K562 (cell line): ENCODE measurements around the gene CDKN2B-AS1. TPM values are rescaled to one million over a fixed set of nuclear protein-coding genes. Genes with fewer than 3 reads are reported as not detected.
"Not testable (repeated sequence)": the region's sequence is repeated elsewhere in the genome, so short reads cannot be mapped to it uniquely, and the experiment has no call there.

Source experiments
- ATAC-seq: fragments of 200-7000 bp; cut with Tn5 transposase; 3 replicates; pipeline ENCODE4 v1.9.1; 2020; ENCODE audit warnings: moderate library complexity
- BruUV-seq: library from RNA; stranded (reverse); fragments of 400-500 nt; replicated peaks from 2 replicates; lab custom pipeline; 2021; lab: Mats Ljungman, UMichigan
- CTCF ChIA-PET: fragments of 300-600 bp; formaldehyde crosslinking; extraction: SDS; loops from one replicate; lab custom pipeline; 2021; ENCODE audit warnings: low intra/inter-chr PET ratio; lab: Yijun Ruan, JAX
- POLR2A ChIA-PET: fragments of 300-600, 350-650 bp; sonication (Branson Sonifier 250); formaldehyde crosslinking; extraction: SDS; loops from one replicate; lab custom pipeline; 2021; ENCODE audit warnings: antibody characterized with exemption, inconsistent platforms; lab: Yijun Ruan, JAX
- DNase-seq, 4 experiments: peaks; one replicate each; pipeline versions ENCODE4 v3.0.0 to v3.0.0-alpha.2; 2011 to 2018; ENCODE audit warnings: low spot score in 3 of 4, mixed read lengths in 3 of 4; ENCODE audit errors: extremely low read depth in 1 of 4
- FAIRE-seq: peaks from 2 replicates; lab custom pipeline; 2011; peaks lifted over from hg19 to GRCh38; lab: Jason Lieb, UNC
- H2AFZ ChIP-seq: 2 replicates; pipeline ENCODE4 v1.6.0; 2011; ENCODE audit warnings: low read depth, low read length, control low read depth, inconsistent platforms
- H3K27ac ChIP-seq: fragments of 200-600 bp; 3 replicates; pipeline ENCODE4 v1.8.0; 2011; ENCODE audit warnings: low read depth, mild to moderate bottlenecking, control low read depth, inconsistent platforms, low read length, moderate library complexity, mixed read lengths; ENCODE audit errors: extremely low read depth
- H3K27me3 ChIP-seq, 2 experiments: fragments of 300-600 bp in 1 of 2; 2 replicates in 1 of 2; 3 replicates in 1 of 2; pipeline versions ENCODE4 v1.6.0 to v1.8.0; 2011; ENCODE audit warnings: inconsistent platforms in 2 of 2, low read length in 2 of 2, mild to moderate bottlenecking in 1 of 2, mixed read lengths in 1 of 2, moderate library complexity in 1 of 2; ENCODE audit not compliant: control insufficient read depth in 2 of 2, insufficient read depth in 2 of 2
- H3K36me3 ChIP-seq: fragments of 300-600 bp; 3 replicates; pipeline ENCODE4 v1.8.0; 2011; ENCODE audit warnings: mild to moderate bottlenecking, low read length, inconsistent platforms; ENCODE audit not compliant: control insufficient read depth, insufficient read depth
- H3K4me1 ChIP-seq, 2 experiments: fragments of 200-600 bp in 1 of 2; replicated peaks in 1 of 2; 2 replicates in 1 of 2; 3 replicates in 1 of 2; pipeline versions ENCODE4 v1.5.1 to v1.8.0; 2011; ENCODE audit warnings: inconsistent platforms in 2 of 2, low read length in 2 of 2, mild to moderate bottlenecking in 1 of 2, mixed read lengths in 1 of 2, moderate library complexity in 1 of 2; ENCODE audit not compliant: control insufficient read depth in 2 of 2, insufficient read depth in 2 of 2
- H3K4me2 ChIP-seq: 2 replicates; pipeline ENCODE4 v1.6.1; 2011; ENCODE audit warnings: low read length, control low read depth, inconsistent platforms, mixed read lengths; ENCODE audit not compliant: insufficient read depth
- H3K4me3 ChIP-seq: fragments of 200-600 bp; sonication (generic), shearing (Covaris generic); 2 replicates; pipeline ENCODE4 v1.5.1; 2016; ENCODE audit warnings: control low read depth, inconsistent platforms
- H3K79me2 ChIP-seq: fragments of 200-600 bp; 3 replicates; pipeline ENCODE4 v1.8.0; 2011; ENCODE audit warnings: low read length, inconsistent platforms; ENCODE audit not compliant: control insufficient read depth, insufficient read depth
- H3K9ac ChIP-seq, 2 experiments: 2 replicates each; pipeline versions ENCODE4 v1.6.0 to v1.6.1; 2011; ENCODE audit warnings: low read depth in 2 of 2, low read length in 2 of 2, control low read depth in 1 of 2, inconsistent platforms in 1 of 2, mild to moderate bottlenecking in 1 of 2, mixed read lengths in 1 of 2; ENCODE audit not compliant: insufficient read depth in 1 of 2
- H3K9me1 ChIP-seq: one replicate; pipeline ENCODE4 v1.6.0; 2011; ENCODE audit warnings: inconsistent platforms, mild to moderate bottlenecking, low read length, moderate library complexity; ENCODE audit not compliant: control insufficient read depth, insufficient read depth
- H3K9me3 ChIP-seq: replicated peaks from 2 replicates; pipeline ENCODE4 v1.5.1; 2011; ENCODE audit warnings: low read depth, low read length, inconsistent platforms; ENCODE audit not compliant: control insufficient read depth, insufficient read depth
- H4K20me1 ChIP-seq: replicated peaks from 2 replicates; pipeline ENCODE4 v1.6.1; 2011; ENCODE audit warnings: low read length, inconsistent platforms, mixed read lengths; ENCODE audit not compliant: control insufficient read depth, insufficient read depth
- BRF1 ChIP-seq: IDR thresholded peaks from 3 replicates; pipeline ENCODE4 v1.6.1; 2011; ENCODE audit warnings: borderline replicate concordance, mild to moderate bottlenecking; ENCODE audit not compliant: insufficient read length; ENCODE audit errors: extremely low read depth
- BRF2 ChIP-seq: IDR thresholded peaks from 3 replicates; pipeline ENCODE4 v1.6.1; 2011; ENCODE audit warnings: borderline replicate concordance, mild to moderate bottlenecking; ENCODE audit not compliant: insufficient read length, insufficient read depth
- COPS2 ChIP-seq: fragments of 450-650 bp; conservative IDR thresholded peaks from 2 replicates; pipeline ENCODE4 v1.6.1; 2016; ENCODE audit warnings: mild to moderate bottlenecking, moderate library complexity
- CTBP1 ChIP-seq: fragments of 450-650 bp; IDR thresholded peaks from 2 replicates; pipeline ENCODE4 v1.6.1; 2016; ENCODE audit warnings: borderline replicate concordance
- ETV5 ChIP-seq: sonication (generic); formaldehyde crosslinking; IDR thresholded peaks from 2 replicates; pipeline ENCODE4 v1.4.0; 2020; ENCODE audit warnings: low read depth, mild to moderate bottlenecking, missing genetic modification reagents
- HCFC1 ChIP-seq: IDR thresholded peaks from 2 replicates; pipeline ENCODE4 v1.6.1; 2012; ENCODE audit warnings: low read depth, low read length, improper control_type of control experiment
- HINFP ChIP-seq: fragments of 450-650 bp; conservative IDR thresholded peaks from 2 replicates; pipeline ENCODE4 v1.6.1; 2016; ENCODE audit warnings: missing genetic modification characterization, low read depth, mild to moderate bottlenecking, control low read depth, missing compliant biosample characterization
- NCOA6 ChIP-seq: fragments of 450-650 bp; IDR thresholded peaks from 2 replicates; pipeline ENCODE4 v1.6.1; 2017; ENCODE audit warnings: mild to moderate bottlenecking
- ZBTB34 ChIP-seq: fragments of 250-450 bp; sonication (Bioruptor Pico); IDR thresholded peaks from 2 replicates; pipeline ENCODE4 v1.8.0; 2021; ENCODE audit warnings: mild to moderate bottlenecking, moderate library complexity
- ZNF668 ChIP-seq: fragments of 250-450 bp; sonication (Bioruptor Pico); IDR thresholded peaks from 2 replicates; pipeline ENCODE4 v1.8.0; 2022; ENCODE audit warnings: mild to moderate bottlenecking, inconsistent platforms
- ZNF77 ChIP-seq: fragments of 250-450 bp; sonication (Bioruptor Pico); IDR thresholded peaks from 2 replicates; pipeline ENCODE4 v1.5.0; 2020
- WGBS: fragments of 100-300 bp; shearing (Covaris generic); methylation state at CpG from one replicate; pipeline ENCODE4 v1.1.6; 2016; ENCODE audit warnings: low coverage, mixed read lengths; ENCODE audit not compliant: insufficient coverage; ENCODE audit errors: missing lambda C conversion rate; 5-methylcytosine and 5-hydroxymethylcytosine counted together
- in situ Hi-C: fragments of 300-500 bp; cut with MboI; formaldehyde crosslinking; loops from 4 replicates; pipeline ENCODE4 v1.15.0; 2018; ENCODE audit warnings: inconsistent platforms, mixed read lengths
- intact Hi-C: fragments of 100-400 bp; cut with micrococcal nuclease; formaldehyde crosslinking; loops from 2 replicates; pipeline ENCODE4 v1.14.2; 2022
- polyA plus RNA-seq, 8 experiments: library from polyadenylated mRNA; depleted of rRNA in 4 of 8; stranded (reverse) in 5 of 8; unstranded in 3 of 8; fragments of >200 nt; fragmentation: Nextera tagmentation in 2 of 8; fragmentation: Illumina TruSeq in 1 of 8; extraction: Ambion mirVana in 2 of 8; extraction: Trizol in 1 of 8; gene quantifications; 2 replicates each; pipeline versions ENCODE4 v1.2.1 to v1.2.3, GENCODE V29; 2011 to 2014; ENCODE audit warnings: inconsistent platforms in 1 of 8, missing spikeins in 1 of 8
- total RNA-seq, 7 experiments: library from RNA; depleted of rRNA in 6 of 7; stranded (reverse); fragments of >200 nt in 6 of 7; fragmentation: Illumina TruSeq in 2 of 7; extraction: Trizol in 2 of 7; gene quantifications; 2 replicates each; pipeline versions ENCODE4 v1.2.1 to v1.2.3, GENCODE V29; 2011 to 2021; ENCODE audit warnings: low replicate concordance in 1 of 7

Gene CDKN2B-AS1
- total and polyA plus RNA-seq, 9 of the 15 experiments (the other 6 are each of a cell fraction or from before 2014, with no cell fraction given): not detected

DNA sequence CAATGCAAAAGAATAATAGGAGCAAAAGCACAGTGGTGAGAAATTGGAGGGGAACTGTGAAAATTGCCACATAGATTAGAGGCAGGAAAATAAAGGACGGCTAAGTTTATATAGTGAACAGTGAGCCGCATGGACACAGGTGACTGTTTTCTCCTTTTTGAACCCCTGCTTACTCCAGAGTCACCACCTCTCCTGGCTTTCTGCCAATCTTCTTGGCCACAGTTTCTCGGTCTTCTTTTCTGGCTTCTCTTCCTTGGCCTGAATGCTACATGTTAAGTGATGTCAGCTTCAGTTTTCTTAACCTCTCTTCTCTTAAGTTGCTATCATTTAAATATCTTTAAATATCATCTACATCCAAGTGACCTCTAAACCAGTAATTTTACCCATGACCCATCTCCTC, 61.8 kb downstream of the CDKN2B-AS1 start (continued):
- TF ChIP-seq ZBTB34 (CRISPR knock-in tag) (no peak), COPS2 (no peak), HCFC1 (no peak), ZNF77 (no peak), NCOA6 (no peak), BRF2 (no peak), ETV5 (CRISPR knock-in tag) (no peak), ZNF668 (no peak), HINFP (no peak), BRF1 (no peak), CTBP1 (no peak)

- DNase-seq, ATAC-seq, H3K4me2 ChIP-seq, H3K4me1 ChIP-seq, H4K20me1 ChIP-seq, H3K79me2 ChIP-seq, in situ Hi-C loops, H3K36me3 ChIP-seq, H3K9me1 ChIP-seq, H3K9me3 ChIP-seq, POLR2A ChIA-PET, H2AFZ ChIP-seq, H3K27me3 ChIP-seq, FAIRE-seq, intact Hi-C loops, H3K9ac ChIP-seq, CTCF ChIA-PET, H3K27ac ChIP-seq, BruUV-seq, H3K4me3 ChIP-seq: not testable (repeated sequence)
- no CpG with 5 or more reads among the region's 6 CpGs for WGBS
Observed at GRCh38 chr9:22057972-22058371, 63.4 kb downstream of the CDKN2B-AS1 start.
